RCC 7860 (cell line): ENCODE measurements around the gene FAM241B.
A peak's percentile ranks its signal among the peaks of the same experiment; 100 is the strongest.

ENCODE experiments used
- DNase-seq: peaks from one replicate; pipeline ENCODE4 v3.0.0-alpha.2; 2015; ENCODE audit warnings: low spot score
- FAIRE-seq: peaks from 2 replicates; lab custom pipeline; 2012; peaks lifted over from hg19 to GRCh38; lab: Jason Lieb, UNC

FAM241B gene

DNA sequence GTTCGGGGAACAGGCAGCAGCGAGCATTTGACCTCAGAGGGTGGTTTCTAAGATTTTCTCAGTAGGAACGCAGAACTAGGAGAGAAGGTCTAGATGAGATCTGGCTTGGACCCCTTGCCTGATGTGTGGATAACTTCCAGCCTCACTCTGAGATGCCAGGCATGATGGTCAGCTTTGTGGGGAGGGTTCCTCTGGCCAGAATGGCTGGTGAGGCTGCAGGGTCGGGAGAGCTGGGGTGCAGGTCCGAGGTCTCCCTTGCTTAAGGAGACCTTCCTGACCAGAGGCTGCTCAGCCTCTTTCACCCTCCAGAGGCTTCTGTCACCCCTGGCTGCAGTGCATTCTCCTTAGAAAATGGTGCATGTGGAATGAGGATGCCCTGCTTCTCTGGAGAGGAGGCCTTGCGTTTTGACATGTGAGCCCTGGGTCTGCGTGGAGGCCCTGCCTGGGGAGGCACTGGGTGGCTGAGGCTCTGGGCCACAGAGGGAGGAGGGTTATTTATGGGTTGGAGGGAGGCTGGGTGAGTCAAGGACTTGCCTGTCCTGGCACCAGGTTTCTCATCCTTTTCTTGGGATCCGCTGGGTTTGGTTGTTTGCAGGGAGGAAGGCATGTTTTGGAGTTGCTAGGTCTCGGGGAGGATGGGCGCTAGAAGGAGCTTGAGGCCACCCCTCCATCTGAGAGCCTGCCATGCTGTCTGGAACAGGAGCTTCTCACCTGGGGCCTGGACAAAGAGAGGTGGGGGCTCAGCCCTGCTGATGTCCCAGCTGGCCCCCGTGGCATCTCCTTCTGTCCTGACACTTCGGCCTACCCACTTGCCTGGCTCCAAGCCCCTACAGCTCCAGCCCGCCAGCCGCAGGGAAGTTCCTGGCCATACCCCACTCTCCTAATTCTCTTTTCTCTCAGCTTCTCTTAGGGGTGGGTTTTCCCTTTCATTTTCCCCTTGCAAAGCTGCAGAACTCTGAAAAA, 3.9 kb downstream of the FAM241B start:
- FAIRE-seq (no peak), DNase-seq (no peak)

DNA sequence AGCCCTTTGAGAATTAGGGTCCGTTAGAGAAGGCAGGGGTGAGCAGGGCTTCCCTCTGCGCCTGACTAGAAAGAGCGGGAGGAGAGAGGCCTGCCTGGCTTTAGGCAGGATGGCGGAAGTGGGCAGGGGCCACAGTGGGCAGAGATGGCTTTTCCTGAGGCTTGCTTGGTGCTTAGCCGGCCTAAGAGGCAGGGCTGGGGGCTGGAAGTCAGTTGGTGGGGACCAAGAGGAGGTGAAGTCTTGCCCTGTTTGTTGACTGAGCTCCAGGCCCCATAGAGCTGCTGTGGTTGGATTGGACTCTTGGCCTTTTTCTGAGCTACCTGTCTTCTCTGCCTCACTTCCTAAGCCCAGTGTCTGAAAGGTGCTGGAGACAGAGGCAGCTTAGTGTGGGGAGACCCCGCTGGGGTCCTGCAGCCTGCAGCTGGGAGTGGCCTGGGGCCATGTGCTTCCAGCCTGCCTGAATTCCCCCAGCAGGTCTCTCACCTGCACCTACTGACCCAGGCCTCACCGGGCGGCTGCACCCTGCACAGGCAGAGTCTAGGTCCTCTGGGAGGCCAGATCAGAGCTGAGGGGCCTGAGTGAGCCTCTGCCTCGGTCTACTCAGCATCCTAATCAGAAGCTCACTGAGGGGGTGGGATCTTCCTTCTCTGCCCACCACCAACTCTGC, 4.8 kb downstream of the FAM241B start:
- DNase-seq (no peak), FAIRE-seq (no peak)

DNA sequence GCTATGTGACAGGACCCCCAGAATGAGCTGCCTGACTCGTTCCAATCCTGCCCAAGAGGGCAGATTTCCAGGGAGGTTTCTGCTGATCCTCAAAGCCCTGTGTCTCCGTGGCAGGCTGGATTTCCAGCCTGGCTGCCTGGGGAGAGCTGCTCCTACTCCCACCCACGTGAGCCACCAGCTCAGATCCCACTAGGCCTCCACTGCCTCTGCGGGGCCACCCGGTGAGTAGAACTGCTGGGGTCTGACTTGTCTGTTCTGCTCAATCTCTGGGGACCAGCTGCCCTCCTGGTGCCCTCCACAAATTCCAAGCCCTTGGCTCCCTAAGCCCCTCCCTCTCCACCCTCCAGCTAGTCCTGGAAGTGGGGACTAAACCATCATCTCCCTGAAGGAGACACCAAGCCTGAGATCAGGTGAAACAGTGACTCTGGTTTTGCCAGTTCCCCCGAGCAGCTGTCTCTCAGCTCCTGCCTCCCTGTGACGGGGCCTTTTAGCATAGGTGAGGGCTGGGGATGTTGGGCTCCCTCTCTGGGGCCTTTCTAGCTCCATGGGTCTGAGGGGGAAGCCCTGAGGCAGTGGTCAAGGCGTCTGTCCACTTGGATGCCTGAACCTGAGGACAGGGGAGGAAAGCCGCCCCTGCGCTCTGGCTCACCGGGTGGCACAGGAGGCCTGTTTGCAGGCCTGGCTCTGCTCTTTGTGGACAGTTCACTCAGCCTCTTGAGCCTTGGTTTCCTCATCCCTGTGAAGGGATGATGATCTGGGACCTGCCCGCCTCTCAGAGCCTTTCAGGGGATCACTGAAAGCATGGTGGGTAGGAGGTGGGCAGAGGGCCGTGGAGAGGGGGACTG, 5.6 kb downstream of the FAM241B start:
- DNase-seq: no peak

DNA sequence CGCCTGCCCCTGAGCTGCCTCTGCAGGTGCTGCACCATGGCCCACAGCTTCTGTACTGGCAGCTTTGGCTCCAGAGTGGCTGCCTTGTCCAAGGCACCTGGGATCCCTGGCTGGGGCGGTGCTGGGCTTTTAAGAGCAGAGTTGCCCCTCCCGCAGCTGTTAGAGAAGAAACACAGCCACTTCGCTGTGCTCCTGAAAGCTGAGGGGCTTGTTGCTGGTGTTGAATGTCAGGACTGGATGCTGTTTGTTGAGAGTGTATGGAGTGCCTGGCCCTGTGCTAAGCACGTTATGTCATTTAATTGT, 6.2 kb downstream of the FAM241B start:
- DNase-seq (no peak), FAIRE-seq (no peak)

More for the DNA sequence above, 5.6 kb downstream of the FAM241B start:
- no peak for FAIRE-seq

DNA sequence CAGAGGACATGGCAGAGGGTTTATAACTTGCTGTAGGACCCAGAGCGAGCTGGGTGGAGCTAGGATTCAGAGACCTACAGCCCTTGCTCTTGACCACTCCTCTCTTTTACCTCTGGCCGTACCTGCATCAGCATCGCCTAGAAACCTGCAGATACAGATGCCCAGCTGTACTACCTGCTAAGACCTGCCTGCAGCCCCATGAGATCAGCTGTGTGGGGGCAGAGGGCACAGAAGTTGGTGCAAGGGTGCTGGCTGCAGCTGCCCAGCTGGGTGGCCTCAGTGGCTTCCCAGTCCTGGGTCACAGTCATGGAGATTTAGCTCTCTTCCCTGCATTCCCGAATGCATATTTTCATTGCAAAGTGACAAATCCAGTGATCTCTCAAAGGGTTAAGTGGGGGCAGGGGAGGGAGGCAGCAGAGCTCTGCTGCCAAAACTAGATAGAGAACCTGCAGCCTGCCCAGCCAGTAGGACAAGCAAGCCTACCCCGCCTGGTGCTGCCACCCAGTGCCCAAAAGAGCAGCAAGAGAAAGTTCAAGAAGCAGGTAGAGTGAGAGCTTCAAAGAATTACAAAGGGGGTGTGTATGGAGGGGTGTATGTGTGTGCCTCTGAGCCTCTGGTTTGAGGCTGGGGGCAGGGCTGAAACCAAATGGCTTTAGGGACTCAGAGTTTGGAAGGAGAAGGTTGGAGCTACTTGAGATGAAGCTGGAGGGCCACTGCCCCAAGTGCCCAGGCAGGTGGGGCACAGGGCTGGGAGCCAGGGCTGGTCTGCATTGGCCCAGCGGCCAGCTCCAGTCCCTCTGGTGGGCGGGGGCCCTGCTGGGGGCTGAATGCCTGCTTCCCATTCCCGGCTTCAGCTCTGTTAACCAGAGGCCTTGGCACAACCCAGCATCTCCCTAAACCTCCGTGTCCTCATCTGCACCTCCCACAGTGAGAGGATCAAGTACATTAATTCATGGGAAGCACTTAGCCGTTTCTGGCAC, 6.9 kb downstream of the FAM241B start:
- FAIRE-seq (no peak), DNase-seq (no peak)

DNA sequence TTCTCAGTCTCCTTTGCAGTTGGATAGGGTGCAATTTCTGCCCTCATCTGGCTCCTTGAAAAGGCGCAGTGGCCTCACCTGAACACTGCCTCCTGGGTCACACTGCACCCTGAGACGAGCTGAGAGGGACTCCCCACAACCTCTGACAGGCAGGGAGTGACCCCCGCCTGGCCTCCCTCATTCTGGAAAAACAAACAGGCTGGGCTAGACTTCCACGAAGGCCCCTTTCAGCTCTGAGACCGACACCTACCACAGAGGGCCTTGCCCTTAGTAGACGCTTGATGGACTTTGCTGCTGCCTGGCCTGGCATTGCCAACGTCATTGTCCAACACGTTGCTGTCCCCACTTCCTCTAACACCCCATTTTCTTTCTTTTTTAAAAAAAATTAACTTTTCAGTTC, 8.6 kb downstream of the FAM241B start:
- FAIRE-seq: no peak
- DNase-seq: no peak

DNA sequence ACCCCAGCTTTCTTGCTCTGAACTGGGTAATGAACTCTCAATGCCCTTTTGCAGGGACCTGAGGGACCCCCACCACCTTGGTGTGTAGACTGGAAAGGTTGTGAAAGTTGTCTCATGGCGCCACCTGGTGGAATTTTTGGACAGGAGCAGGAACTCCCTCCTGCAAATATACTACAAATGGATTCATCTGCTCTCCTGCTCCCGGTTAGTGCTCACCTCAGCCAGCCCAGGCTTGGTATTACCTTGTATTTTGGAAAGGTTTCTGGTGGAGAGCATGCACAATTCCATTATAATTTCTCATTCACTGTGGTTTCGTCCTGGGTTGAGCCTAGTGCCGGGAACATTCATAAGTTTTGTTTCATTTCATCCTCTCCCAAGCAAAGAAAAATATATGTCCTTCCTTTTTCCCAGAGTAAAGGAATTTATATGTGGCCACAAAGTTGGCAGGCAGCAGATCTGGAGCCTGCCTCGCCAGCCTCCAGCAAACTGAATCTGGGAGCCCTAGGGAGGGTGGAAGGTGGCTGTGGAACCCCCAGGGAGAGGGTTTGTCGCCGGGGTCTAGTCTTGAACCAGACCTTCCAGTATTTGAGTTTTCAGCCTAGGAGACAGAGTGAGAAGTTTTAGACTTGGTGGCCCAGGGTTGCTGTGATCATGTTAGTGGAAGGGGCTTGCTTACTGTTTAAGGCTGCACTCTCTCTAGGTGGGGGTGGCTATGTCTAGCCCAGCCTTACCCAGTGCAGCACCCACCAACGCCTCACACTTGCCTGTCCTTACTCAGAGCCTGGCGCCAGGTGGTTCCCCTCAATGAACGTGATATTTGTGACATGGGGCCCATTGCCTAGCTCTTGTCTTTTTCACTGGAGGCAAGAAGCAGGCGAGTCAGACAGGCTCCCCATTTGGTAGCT, 9.5 kb downstream of the FAM241B start:
- peak; percentile 41 for DNase-seq
- no peak for FAIRE-seq

DNA sequence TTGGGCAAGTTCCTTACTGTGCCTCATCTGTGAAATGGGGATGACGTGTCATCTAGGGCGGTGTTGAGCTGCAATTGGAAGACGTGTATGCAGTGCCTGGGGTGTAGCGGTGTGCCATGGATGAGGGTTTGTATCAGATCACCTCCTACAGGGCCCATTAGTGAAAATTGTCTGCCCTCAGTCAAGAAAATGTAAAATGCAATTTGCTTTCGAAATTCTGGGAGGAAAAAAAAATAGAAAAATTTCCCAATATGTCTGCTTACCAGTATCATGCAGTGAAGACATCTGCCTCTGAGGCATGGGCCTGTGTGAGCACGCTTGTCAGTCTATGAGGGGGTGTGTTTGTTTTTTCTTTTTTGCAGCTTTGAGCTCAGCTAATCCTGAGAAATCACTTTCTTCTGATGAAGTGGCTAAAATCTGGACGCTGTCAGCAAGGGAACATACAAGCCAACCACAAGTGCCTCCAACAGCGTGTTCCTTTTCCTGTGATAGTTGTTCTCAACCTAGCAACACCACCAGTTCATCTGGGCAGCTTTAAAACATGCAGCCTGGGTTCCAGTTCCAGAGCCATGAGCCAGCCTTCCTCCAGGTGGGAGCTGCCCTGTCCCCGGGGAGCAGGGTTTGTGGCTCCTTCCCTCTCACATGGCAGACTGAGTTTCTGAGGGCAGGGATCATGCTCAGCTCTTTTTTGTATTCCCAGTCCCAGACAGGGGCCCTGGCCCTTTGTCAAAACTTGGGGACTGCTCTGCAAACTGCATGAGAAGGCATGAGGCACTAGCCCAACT, 10.3 kb downstream of the FAM241B start:
- no peak for DNase-seq

DNA sequence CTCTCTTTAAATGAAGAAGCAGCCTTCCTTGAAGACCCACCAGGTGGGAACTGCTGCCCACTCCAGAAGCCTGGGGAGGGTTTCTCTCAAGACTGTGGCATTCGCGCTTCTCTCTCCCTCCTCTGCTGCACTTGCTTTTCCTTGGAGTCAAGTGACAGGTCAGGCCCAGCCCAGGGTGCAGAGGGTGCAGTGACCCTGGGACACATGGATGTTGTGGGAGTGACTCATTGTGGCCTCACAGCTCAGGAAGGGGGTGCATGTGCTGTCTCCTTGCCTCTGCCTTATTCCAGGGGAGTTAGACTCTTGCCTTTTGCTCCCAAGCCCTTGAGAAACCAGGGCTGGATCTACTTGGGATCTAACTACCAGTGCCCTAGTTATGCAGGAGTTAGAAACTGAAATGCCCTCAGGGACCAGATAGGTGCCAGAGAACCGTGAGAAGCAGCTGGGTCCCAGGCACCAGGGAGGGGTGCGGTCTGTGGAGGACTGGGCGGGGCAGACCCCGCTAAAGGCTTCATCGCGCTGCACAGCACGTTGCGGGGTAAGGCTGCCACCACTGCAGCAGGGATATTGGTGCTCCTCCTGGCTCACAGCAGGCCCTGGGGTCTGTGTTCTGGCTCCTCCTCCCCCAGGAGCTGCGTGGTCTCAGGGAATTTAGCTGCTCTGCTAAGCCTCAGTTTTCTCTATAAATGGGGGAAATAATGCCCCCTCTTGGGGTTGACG, 11.4 kb downstream of the FAM241B start:
- FAIRE-seq: no peak

More for the DNA sequence above, 10.3 kb downstream of the FAM241B start:
- no peak for FAIRE-seq

DNA sequence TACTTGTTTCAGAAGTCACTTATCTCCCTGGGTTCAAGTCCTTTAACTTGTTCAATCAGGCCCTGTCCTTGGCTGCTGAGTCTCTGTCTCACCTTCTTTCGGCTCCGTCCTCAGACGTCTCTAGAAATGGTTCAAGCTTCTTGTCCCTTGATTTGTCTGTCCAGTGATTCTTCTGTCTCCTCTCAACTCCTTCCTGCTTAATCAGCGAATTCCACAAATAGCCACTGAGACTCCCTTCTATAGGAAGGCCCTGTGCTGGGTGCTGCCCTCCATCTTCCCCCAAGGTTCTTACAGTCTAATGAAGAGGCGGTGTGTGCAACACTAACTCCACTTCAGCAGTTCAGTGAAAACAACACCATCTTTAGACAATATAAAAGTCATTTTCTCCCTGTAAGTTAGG, 12.7 kb downstream of the FAM241B start:
- FAIRE-seq (no peak), DNase-seq (no peak)

More for the DNA sequence above, 11.4 kb downstream of the FAM241B start:
- peak; percentile 9 for DNase-seq

DNA sequence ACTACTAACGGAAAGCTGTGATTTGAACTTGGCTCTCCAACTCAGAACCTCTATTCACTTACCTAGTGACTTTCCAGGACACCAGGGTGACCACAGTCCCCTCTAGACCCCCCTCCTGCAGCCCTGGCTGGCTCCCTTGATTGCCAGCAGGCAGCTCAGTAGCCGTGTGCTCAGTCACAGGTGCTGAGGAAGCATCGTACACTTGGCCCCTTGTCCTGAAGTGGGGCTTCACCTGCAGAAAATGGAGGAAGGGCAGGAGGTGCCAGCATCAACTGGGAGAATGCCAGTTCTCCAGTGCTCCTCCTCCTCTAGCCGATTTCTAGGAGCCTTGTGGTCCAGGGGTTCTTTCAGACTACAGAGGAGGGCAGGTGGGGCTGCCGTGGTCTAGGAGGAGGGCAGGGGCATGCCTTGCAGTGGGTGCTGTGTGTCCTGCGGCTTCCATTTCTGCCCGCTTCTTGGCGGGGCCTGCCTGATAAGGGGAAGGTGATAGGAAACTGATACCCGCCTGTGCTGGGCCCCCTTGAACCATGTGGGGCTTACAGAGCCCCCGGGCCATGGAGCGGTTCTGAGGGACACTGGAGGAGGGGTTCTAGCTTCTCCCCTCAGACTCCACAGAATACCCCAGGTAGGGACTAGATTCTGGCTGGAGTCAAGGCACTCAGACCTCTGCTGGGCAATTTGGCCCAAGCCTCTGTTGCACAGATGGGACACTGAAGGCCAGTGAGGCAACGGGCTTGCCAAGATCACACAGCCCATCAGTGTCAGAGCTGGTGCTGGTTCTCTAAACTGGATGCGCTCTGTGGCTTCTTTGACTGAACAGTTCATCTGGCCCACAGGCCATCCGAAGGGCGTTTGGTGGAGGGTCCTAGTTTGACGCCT, 14.0 kb downstream of the FAM241B start:
- DNase-seq: no peak
- no peak for FAIRE-seq

DNA sequence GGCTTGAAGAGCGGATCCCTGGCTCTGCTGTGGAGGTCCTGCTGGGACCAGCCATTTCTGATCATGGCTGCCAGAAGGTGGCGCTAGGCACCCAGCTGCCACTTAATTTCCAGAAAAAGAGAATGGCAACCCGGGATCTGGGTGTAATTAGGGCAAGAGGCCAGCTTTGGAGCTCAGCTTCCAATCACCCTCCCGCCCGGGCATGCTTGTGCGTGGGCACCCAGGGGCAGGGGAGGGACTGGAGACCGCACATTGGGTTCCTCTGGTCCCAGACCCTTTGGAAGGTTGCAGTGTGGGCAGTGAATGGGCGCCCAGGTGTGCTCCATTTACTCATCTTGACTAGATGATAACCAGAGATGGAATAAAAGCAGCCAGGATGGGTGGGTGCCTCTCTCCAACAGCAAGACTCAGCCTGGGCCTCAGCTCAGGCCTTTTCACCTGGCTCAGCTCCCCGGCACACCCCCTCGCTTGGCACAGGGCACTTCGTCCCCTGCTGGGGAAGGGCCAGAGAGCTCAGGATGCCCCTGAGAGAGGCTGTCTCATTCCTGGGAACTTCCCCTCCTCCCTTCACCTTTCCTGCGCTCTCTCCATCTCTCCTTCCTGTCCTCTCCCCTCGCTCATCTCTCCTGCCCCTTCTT, 14.7 kb downstream of the FAM241B start:
- FAIRE-seq (no peak), DNase-seq (peak; percentile 32)

DNA sequence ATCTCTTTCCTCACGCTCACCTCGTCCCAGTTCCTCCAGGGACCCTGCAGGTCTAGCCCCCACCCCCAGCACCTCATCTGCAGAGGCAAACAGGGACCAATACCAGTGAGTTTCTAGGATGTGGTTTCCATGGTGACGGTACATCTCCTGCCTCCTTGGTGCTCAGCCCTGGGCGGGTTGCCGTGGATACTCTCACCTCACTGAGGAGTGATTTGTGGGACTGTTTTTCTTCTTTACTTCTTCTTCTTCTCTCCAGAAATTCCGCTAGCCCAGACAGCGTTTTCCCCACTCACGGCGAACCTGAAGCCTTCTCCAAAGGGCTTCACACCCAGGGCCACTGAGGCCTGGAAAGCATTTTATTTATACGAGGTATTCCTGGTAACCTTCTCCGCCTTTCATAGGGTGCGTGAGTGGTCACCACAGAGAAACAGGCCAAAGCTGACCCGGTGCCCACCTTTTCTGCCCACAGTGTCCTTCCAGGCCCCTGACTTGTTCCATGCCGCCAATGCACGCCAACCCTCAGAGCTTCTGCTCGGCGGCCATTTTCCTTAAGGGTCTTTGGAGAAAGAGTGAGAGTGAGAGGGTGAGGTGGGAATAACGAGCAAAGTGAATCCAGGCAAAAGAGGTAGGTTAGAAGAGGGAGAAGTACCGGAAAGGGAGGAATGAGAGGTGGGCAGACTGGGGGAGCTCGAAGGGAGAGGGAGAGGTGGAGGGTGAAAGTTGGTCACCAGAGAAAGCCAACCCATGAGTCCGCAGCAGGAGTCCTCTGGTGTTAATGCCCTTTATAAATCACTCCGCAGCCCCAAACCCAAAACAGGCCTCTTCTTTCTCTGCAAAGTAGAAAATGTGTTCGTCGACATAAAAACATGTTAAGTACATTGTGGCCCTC, 15.5 kb downstream of the FAM241B start:
- FAIRE-seq: no peak

DNA sequence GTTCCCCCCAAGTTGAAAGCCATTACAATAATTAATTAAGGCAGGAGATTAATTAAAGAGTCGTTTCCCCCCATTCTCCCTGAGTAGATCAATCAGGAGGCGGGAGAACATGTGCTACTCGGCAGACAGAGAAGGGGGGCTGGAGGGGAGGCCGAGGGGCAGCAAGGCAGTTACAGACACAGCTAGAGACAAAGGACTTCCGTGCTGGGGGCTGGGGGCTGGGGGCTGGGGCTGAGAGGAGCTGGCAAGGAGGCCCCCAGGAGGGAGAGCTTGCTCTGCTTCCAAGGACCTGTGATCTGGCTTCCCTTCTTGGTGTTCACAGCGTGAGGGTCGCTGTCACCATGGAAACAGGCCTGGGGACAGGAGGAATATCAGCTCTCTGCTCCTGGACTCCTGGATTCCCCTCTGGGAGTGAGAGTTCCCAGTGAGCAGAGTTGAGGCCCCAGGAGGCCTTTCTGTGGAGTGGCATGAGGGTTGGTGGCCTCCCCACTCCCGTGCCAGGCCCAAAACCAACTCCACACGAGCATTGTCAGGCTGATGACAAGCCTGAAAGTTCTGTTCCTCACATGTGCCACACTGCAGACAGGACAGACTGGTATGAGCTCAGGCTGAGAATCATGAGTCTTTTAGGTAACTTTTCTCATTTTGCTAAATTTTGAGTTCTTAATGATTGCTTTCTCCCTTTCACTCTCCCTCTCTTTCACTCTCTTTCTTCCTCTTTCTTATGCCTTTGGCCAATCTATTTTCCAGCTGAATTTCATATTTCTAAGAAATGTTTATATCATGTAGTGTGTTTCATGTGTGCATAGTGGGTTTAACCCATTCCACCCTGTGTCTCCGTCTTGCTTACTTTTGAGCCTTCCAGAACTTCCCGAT, 16.4 kb downstream of the FAM241B start:
- DNase-seq (no peak), FAIRE-seq (no peak)

More for the DNA sequence above, 15.5 kb downstream of the FAM241B start:
- no peak for DNase-seq
